ENCODE data around the gene RPF1.
"Not testable (repeated sequence)": the region's sequence is repeated elsewhere in the genome, so short reads cannot be mapped to it uniquely, and the experiment has no call there.

Gene RPF1

GRCh38 chr1:84493747-84494146, 14.7 kb downstream of the RPF1 start:
- no peak for DNase-seq (ENCODE audit: low spot score)

- DNase-seq (ENCODE audit: low spot score): no peak
Measured at GRCh38 chr1:84496498-84496897, 17.4 kb downstream of the RPF1 start.

- no peak for DNase-seq (ENCODE audit: low spot score)
Measured at GRCh38 chr1:84497631-84498275, 18.7 kb downstream of the RPF1 start.

DNA sequence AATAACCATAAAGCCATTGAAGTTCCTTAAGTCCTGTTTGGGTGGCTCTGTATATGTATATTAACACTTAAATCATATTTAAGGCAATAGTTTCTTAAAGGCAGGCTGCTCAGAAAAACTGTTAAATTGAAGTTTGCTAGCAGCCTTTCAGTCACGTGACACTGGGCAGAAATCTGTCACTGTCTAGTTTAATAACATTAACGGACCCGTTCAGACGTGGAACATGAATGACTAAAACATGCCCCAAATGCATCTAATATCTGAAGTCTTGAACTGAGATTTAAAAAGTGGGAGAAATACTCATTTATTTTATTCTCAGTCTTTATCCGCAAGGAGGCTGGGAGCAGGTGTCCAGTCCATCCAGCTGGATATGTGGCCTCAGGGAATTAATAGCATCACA, 23.9 kb downstream of the RPF1 start:
- DNase-seq (ENCODE audit: low spot score): no peak

GRCh38 chr1:84504580-84505492, 25.8 kb downstream of the RPF1 start:
- no peak for DNase-seq (ENCODE audit: low spot score)

DNA sequence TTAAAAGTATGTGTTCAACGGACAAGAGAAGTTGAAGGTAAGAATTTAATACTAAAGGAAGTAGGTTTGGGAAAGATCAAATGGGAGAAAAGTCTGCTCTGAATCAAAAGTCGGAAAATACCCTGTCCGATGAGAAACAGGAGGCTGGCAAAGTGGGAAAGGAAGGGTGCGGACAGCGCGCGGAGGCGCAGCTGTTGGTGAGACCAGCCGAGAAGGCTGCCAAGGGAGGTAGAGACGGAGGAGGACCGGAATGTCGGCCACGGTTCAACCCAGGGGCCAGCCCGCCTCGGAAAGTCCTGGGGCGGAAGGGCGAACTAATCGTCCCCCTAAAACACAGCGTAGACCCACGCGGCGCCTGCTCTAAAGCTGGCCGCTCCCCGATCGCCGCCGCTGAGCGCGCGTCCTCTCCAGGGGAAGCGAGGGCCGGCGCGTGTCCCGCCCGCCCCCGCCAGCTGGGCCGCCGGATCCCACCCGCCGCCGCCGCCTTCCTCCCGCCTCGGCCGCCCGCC, 26.5 kb downstream of the RPF1 start:
- DNase-seq (ENCODE audit: low spot score): no peak

DNA sequence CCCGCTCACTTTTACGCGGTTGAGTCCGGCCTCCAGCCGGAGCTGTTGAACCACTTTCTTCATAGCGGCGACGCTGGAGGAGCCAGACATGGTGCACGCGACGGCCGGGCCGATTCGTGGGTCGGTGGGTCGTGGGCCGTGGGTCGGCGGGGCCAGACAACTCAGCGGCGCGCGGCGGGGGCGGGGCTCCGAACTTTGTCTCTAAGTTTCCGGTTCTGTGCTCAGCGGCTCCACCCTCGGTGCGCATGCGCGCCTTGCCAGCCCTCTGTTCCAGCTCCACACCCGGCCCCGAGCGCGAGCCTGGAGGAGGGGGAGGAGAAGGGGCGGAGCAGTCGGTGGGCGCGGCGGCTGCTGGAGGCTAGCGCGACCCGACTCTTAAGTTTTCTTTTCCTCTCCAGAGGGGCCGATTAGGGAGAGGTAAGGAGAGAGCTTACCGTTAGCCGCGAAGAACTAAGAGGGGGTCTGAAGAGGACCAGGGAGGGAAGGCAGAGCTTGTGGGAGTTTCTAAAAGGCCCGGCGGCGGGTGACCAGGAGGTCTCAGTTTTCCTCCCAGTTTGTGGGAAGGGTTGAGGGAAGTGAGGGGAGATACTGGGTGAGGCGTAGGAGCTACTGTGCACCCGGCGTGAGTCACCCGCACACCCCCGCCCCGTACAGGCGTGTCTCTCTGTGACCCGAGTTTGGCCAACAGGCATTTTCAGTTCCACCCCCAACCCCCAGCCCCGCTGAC, 27.1 kb downstream of the RPF1 start, which contains the start of the genes GNG5 and SPATA1:
Gene GNG5, minus strand, starts transcription at position 580 of the 727 bp plus-strand sequence. Its CDS starts 490 bp downstream, at position 90.
Gene SPATA1, plus strand, starts transcription at position 385 of the 727 bp plus-strand sequence. CDS start 9,974 bp downstream, outside the sequence.
- peak; percentile 99 for DNase-seq (ENCODE audit: low spot score)

- no peak for DNase-seq (ENCODE audit: low spot score)
Measured at GRCh38 chr1:84506729-84507453, 27.8 kb downstream of the RPF1 start.

DNA sequence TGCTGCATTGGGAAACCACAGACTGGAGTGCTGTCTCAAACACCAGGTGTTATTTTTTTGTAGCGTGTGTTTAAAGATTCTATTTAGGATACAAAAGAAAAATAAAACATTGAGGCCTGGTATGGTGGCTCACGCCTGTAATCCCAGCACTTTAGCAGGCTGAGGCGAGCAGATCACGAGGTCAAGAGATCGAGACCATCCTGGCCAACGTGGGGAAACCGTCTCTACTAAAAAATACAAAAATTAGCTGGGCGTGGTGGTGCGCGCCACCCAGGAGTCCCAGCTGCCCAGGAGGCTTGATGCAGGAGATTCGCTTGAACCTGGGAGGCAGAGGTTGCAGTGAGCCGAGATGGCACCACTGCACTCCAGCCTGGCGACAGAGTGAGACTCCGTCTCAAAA, 28.8 kb downstream of the RPF1 start:
- DNase-seq (ENCODE audit: low spot score): not testable (repeated sequence)

DNA sequence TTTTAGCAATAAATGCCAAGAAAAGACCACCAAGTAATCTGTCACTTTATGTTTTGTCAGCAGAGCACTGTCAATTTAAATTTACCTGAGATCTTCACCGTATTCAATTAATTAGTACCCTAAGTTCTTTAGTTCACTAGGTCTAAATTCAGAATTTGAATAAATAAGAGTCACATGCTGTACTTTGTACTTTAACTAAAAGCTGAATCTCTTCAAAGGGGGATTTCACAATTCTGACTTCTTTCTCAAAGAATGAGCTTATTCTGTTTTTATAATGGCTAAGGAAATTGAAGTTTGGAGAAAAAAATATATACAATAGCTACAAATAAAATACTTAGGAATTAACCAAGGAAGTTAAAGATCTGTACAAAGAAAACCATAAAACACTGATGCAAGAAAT, 29.4 kb downstream of the RPF1 start:
- no peak for DNase-seq (ENCODE audit: low spot score)

DNA sequence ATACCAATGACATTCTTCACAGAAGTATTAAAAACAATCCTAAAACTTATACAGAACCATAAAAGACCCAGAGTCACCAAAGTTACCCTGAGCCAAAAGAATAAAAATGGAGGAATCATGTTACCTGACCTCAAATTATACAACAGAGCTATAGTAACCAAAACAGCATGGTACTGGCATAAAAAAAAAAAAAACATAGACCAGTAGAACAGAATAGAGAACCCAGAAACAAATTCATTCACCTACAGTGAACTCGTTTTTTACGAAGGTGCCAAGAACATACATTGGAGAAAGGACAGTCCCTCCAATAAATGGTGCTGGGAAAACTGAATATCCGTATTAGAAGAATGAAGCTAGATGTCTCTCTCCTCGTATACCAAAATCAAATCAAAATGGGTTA, 30.0 kb downstream of the RPF1 start:
- no peak for DNase-seq (ENCODE audit: low spot score)

DNA sequence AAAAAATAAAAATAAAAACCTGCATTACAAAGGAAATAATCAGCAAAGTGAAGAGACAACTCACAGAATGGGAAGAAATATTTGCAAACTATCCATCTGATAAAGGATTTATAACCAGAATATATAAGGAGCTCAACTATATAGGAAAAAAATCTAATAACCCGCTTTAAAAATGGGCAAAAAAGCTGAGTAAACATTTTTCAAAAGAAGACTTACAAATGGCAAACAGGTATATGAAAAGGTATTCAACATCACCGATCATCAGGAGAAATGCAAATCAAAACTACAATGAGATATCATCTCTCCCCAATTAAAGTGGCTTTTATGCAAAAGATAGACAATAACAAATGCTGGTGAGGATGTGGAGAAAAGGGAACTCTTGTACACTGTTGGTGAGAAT, 31.1 kb downstream of the RPF1 start:
- DNase-seq (ENCODE audit: low spot score): no peak

- DNase-seq (ENCODE audit: low spot score): no peak
Measured at GRCh38 chr1:84510668-84511067, 31.6 kb downstream of the RPF1 start.

DNA sequence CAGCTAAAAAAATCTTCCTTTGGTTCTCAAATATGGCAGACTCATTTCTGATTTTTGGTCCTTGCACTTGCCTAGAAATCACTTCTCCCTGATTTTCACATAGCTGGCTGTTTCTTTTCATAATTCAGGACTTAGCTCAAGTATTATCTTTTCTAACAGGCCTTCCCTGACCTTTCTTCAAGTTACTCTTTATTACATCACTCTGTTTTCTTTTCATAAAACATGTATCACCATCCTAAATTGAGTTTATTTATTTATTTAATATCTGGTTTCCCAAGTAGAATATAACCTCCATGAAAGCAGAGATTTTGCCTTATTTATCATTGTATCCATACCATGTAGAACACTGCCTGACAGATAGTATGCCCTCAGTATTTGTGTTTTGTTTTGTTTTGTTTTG, 45.5 kb downstream of the RPF1 start:
- no peak for DNase-seq (ENCODE audit: low spot score)

DNA sequence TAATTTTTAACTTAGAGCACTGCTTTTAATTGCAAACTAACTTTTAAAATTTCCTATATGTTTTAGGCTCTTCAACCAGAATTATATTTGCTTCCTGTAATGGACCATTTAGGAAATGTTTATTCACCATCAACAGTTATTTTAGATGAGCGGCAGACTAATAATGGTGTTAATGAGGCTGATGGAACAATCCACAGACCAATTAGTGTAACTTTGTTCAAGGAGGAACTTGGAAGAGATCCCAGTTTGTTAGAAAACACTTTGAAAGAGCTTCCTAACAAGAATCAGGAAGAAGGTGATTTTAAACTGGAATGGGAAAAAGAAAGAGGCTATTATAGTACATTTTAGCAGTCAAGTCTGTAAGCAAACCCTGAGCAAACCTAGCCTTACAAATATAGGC, 46.7 kb downstream of the RPF1 start:
- no peak for DNase-seq (ENCODE audit: low spot score)

DNA sequence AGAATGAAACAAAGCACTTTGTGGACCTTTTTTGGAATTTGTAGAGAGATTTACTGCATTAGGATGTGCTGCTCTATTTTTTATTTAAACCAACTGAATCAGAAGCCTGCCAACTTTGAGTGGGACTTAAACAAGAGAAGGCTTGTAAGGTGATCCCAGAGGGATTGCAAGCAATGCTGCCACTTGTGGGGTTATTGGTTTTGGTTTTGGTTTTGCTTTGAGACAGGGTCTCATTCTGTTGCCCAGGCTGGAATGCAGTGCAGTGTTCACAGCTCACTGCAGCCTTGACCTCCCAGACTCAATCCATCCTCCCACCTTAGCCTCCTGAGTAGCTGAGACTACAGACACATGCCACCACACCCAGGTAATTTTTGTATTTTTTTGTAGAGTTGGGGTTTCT, 59.5 kb downstream of the RPF1 start:
- no peak for DNase-seq (ENCODE audit: low spot score)

- DNase-seq (ENCODE audit: low spot score): no peak
Measured at GRCh38 chr1:84539972-84540371, 60.9 kb downstream of the RPF1 start.

- no peak for DNase-seq (ENCODE audit: low spot score)
Measured at GRCh38 chr1:84540759-84541158, 61.7 kb downstream of the RPF1 start.

GRCh38 chr1:84541679-84542078, 62.6 kb downstream of the RPF1 start:
- DNase-seq (ENCODE audit: low spot score): no peak

All from left forelimb (tissue), 1 donor.